ENCODE results near the gene POLR3K.

The POLR3K gene

DNA sequence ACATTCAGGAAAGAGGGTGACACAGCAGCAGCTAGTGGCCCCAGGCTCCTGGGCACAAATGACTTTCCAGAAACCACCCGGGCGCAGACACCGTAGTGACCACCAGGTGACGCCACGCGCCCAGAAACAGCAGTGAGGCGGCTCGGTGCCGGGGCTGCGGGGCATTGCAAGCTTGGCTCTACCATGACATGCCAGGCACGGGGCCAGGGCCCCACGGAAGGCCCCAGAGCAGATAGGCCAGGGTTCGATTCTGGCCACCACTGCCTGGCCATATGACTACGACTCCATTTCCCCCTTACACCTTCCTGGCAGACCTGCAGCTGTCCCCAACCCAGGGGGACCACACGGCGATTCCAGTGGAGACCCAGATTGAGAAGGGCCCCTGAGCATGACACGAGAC lies 12.3 kb upstream of the POLR3K start:
- DNase-seq, result peak; percentile 87 to 90
- Histone ChIP-seq H3K27ac (peak overlapping the region; percentile 51 to 97), H3K4me3 (no peak overlapping the region), H3K9me3 (no peaks in the 10 kb centered on the region), H3K4me1 (peaks cover 0 to 59% (median 57%) of the 10 kb centered on the region in 4 donors), H3K36me3 (peaks cover 41 to 44% (median 44%) of the 10 kb centered on the region in 3 donors), H3K27me3 (no peaks in the 10 kb centered on the region)
- intact Hi-C loops (cut with DNase I; ENCODE audit: low total_unique reads), result loop anchor here (2.0 kb wide), 1 partner anchor 31 kb away; no protein-coding TSS in a partner anchor
- TF ChIP-seq, protein P1, sequence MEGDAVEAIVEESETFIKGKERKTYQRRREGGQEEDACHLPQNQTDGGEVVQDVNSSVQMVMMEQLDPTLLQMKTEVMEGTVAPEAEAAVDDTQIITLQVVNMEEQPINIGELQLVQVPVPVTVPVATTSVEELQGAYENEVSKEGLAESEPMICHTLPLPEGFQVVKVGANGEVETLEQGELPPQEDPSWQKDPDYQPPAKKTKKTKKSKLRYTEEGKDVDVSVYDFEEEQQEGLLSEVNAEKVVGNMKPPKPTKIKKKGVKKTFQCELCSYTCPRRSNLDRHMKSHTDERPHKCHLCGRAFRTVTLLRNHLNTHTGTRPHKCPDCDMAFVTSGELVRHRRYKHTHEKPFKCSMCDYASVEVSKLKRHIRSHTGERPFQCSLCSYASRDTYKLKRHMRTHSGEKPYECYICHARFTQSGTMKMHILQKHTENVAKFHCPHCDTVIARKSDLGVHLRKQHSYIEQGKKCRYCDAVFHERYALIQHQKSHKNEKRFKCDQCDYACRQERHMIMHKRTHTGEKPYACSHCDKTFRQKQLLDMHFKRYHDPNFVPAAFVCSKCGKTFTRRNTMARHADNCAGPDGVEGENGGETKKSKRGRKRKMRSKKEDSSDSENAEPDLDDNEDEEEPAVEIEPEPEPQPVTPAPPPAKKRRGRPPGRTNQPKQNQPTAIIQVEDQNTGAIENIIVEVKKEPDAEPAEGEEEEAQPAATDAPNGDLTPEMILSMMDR (IDR thresholded peaks at IDR 0.05), result peak; percentile 96 to 99

DNA sequence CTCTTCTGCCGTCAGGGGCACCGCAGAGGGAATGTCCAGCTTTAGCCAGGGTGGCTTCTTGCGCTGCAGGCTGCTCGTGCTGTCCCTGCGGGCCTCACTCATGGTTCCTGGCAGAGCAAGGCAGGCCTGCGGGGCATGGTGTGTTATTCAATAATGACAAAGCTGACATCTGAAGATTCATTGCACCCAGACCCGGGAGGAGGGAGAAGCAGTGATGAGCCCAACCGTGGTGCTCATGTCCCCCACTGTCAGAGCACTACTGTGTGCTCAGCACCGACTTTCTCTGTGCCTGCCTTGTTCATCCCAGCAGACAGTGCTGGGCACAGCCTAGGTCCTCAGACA lies 11.5 kb upstream of the POLR3K start:
- DNase-seq, result no peak
- H3K27ac ChIP-seq, result no peak overlapping the region
- H3K27me3 ChIP-seq, result no peaks in the 10 kb centered on the region
- intact Hi-C loops (cut with DNase I; ENCODE audit: low total_unique reads), result loop anchor here (2.0 kb wide), 1 partner anchor 32 kb away; no protein-coding TSS in a partner anchor
- H3K36me3 ChIP-seq, result peaks cover 50 to 52% (median 52%) of the 10 kb centered on the region in 3 donors
- TF ChIP-seq, protein P1 (IDR thresholded peaks at IDR 0.05), result no peak
- H3K4me3 ChIP-seq, result no peak overlapping the region
- no peaks in the 10 kb centered on the region for H3K9me3 ChIP-seq
- H3K4me1 ChIP-seq, result peaks cover 0 to 50% (median 49%) of the 10 kb centered on the region in 4 donors

- intact Hi-C loops (cut with DNase I; ENCODE audit: low total_unique reads), result loop anchor here (2.0 kb wide), 1 partner anchor 33 kb away; no protein-coding TSS in a partner anchor
- Histone ChIP-seq H3K27ac (no peak overlapping the region), H3K4me1 (peaks cover 0 to 44% (median 42%) of the 10 kb centered on the region in 4 donors), H3K9me3 (no peaks in the 10 kb centered on the region), H3K36me3 (peaks cover 56 to 59% (median 58%) of the 10 kb centered on the region in 3 donors), H3K27me3 (no peaks in the 10 kb centered on the region), H3K4me3 (no peak overlapping the region)
- TF ChIP-seq, protein P1 (IDR thresholded peaks at IDR 0.05), result no peak
- no peak for DNase-seq
These were observed 10.8 kb upstream of the POLR3K start for GRCh38 chr16:63998-64913.

GRCh38 chr16:63466-63865 lies 10.1 kb upstream of the POLR3K start:
- intact Hi-C loops (cut with DNase I; ENCODE audit: low total_unique reads), result no loop called here
- Histone ChIP-seq H3K9me3 (no peaks in the 10 kb centered on the region), H3K4me1 (peaks cover 0 to 36% (median 34%) of the 10 kb centered on the region in 4 donors), H3K36me3 (peaks cover 64 to 66% (median 66%) of the 10 kb centered on the region in 3 donors), H3K27ac (no peak overlapping the region), H3K27me3 (no peaks in the 10 kb centered on the region), H3K4me3 (no peak overlapping the region)
- TF ChIP-seq, protein P1 (IDR thresholded peaks at IDR 0.05), result no peak
- DNase-seq, result no peak

DNA sequence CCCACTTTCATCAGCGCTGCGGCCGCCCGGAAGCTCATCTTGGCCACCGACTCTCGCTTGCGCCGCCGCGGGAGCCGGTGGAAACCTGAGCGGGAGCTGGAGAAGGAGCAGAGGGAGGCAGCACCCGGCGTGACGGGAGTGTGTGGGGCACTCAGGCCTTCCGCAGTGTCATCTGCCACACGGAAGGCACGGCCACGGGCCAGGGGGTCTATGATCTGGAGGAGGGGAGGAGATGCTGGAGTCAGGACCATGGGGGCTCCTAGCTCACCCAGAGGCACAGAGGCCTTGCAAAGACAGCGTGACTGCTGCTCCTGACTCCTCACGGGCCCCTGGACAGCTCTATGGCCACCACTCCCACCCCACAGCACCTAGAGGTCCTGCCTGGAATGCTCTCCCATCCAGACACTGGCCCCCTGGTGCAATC lies 9.6 kb upstream of the POLR3K start:
- DNase-seq, result no peak
- Histone ChIP-seq H3K4me3 (no peak overlapping the region), H3K9me3 (no peaks in the 10 kb centered on the region), H3K27me3 (no peaks in the 10 kb centered on the region), H3K4me1 (peaks cover 0 to 31% (median 30%) of the 10 kb centered on the region in 4 donors), H3K27ac (no peak overlapping the region), H3K36me3 (peaks cover 69 to 71% (median 71%) of the 10 kb centered on the region in 3 donors)
- intact Hi-C loops (cut with DNase I; ENCODE audit: low total_unique reads), result no loop called here
- TF ChIP-seq, protein P1 (IDR thresholded peaks at IDR 0.05), result no peak

All from tibial artery (tissue), 4 donors.